ENCODE results near the gene SDC3. TPM values are rescaled to one million over a fixed set of nuclear protein-coding genes. Genes with fewer than 3 reads are reported as not detected.

The SDC3 gene
- total RNA-seq, 2 donors from 2014 or later: 94.1 to 143 TPM

DNA sequence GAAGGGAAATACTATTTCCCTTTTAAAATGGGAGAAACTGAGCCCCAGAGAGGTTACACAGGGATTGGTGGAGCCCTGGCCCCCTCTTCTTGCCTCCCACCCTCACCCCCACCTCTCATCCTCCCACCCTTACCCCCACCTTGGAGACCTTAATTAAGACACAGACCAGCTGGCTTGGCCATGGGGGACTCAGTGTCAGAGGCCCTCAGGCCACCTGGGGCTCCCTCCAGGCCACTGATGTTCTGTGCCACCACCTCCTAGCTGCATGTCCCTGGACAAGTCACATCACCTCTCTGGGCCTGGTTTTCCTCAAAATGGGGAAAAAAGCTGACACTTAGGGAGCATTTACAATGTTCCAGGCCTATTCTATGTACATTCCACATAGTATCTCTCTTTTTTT is 51.5 kb downstream of the SDC3 start:
- no peaks in the 10 kb centered on the region for H3K36me3 ChIP-seq (ENCODE audit: control insufficient read depth, insufficient read depth, low read length)
- Mint-ChIP-seq H3K27me3 (ENCODE audit: insufficient read depth) (peaks cover 3% of the 10 kb centered on the region), H3K4me3 (no peak overlapping the region), H3K9me3 (no peaks in the 10 kb centered on the region), H3K4me1 (peaks cover 37% of the 10 kb centered on the region), H3K27ac (no peak overlapping the region), H3K36me3 (ENCODE audit: low read depth) (no peaks in the 10 kb centered on the region)
- H3K27me3 ChIP-seq (ENCODE audit: control insufficient read depth, insufficient read depth, low read length, poor library complexity, severe bottlenecking): no peaks in the 10 kb centered on the region
- TF ChIP-seq, protein P1, sequence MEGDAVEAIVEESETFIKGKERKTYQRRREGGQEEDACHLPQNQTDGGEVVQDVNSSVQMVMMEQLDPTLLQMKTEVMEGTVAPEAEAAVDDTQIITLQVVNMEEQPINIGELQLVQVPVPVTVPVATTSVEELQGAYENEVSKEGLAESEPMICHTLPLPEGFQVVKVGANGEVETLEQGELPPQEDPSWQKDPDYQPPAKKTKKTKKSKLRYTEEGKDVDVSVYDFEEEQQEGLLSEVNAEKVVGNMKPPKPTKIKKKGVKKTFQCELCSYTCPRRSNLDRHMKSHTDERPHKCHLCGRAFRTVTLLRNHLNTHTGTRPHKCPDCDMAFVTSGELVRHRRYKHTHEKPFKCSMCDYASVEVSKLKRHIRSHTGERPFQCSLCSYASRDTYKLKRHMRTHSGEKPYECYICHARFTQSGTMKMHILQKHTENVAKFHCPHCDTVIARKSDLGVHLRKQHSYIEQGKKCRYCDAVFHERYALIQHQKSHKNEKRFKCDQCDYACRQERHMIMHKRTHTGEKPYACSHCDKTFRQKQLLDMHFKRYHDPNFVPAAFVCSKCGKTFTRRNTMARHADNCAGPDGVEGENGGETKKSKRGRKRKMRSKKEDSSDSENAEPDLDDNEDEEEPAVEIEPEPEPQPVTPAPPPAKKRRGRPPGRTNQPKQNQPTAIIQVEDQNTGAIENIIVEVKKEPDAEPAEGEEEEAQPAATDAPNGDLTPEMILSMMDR (conservative IDR thresholded peaks at IDR 0.05): no peak
- DNase-seq: no peak
- H3K4me1 ChIP-seq (ENCODE audit: control insufficient read depth, insufficient read depth, low read length): peaks cover 14% of the 10 kb centered on the region
- no peak overlapping the region for H3K9ac ChIP-seq (ENCODE audit: extremely low read depth, low read length, poor library complexity, severe bottlenecking)
- no peak overlapping the region for H3K4me3 ChIP-seq (ENCODE audit: low read length)
- no peak overlapping the region for H3K27ac ChIP-seq (ENCODE audit: low read depth, low read length)
- no peaks in the 10 kb centered on the region for H3K9me3 ChIP-seq (ENCODE audit: control insufficient read depth, low read length)

DNA sequence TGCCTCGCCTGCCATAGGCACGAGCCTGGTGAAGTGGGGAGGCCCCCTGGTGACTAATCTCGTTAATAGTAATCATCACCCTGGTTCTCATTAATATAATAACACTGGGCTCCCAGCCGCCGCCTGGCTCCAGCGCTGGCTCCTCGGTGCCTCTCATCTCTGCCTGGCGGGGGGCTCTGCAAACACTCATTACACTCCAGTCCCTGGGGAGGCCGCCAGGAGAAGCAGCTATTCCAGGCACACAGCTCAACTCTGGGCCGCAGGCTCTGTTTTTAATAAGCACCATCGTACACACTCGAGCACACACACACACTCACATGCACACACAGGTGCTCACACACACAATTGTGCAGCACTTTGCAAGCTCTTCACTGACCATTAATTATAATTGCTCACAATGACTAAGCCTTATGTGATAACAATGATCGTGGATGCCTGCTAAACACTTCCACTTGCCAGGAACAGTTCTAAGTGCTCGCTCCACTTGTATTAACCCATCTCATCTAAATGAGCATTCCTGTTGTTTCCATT is 52.2 kb downstream of the SDC3 start:
- WGBS, 2 experiments (ENCODE audit: insufficient coverage in 1 of 2, insufficient read length in 1 of 2): 45 to 48% methylated on average over 13 to 14 of the region's 14 CpGs
- H3K4me1 Mint-ChIP-seq: peaks cover 37% of the 10 kb centered on the region
- no peak overlapping the region for H3K4me3 ChIP-seq (ENCODE audit: low read length)
- DNase-seq: peak; percentile 74
- H3K9me3 ChIP-seq (ENCODE audit: control insufficient read depth, low read length): no peaks in the 10 kb centered on the region
- H3K27ac ChIP-seq (ENCODE audit: low read depth, low read length): no peak overlapping the region
- TF ChIP-seq, protein P1 (conservative IDR thresholded peaks at IDR 0.05): peak; percentile 34
- no peak overlapping the region for H3K9ac ChIP-seq (ENCODE audit: extremely low read depth, low read length, poor library complexity, severe bottlenecking)
- no peaks in the 10 kb centered on the region for H3K27me3 ChIP-seq (ENCODE audit: control insufficient read depth, insufficient read depth, low read length, poor library complexity, severe bottlenecking)
- peaks cover 14% of the 10 kb centered on the region for H3K4me1 ChIP-seq (ENCODE audit: control insufficient read depth, insufficient read depth, low read length)
- no peaks in the 10 kb centered on the region for H3K9me3 Mint-ChIP-seq
- H3K36me3 ChIP-seq (ENCODE audit: control insufficient read depth, insufficient read depth, low read length): no peaks in the 10 kb centered on the region
- no peaks in the 10 kb centered on the region for H3K36me3 Mint-ChIP-seq (ENCODE audit: low read depth)
- peaks cover 3% of the 10 kb centered on the region for H3K27me3 Mint-ChIP-seq (ENCODE audit: insufficient read depth)
- H3K4me3 Mint-ChIP-seq: no peak overlapping the region
- no peak overlapping the region for H3K27ac Mint-ChIP-seq

DNA sequence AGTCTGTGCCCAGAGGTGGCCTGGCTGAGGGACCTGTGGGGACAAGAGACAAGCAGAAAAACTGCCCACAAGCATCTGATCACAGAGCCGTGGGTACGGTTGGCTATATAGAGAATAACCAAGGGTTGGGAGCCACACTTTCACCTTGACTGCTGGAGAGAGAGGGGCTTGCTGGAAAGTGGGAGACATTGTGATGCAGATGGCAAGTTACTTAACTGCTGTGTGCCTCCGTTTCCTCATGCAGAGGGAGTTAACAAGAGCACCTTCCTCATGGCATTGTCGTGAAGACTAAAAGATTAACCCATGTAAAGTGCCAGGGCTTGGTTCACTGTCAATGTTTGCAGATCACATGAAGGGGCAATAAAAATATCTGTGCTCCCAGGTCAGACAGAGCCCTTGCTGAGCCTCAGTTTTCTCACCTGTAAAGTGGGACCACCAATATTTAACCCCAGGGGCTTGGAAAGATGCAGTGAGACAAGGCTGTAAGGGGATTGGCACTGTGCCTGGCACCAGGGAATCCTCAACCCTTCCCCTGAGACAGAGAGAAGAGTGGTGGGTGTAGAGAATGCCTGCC is 52.8 kb downstream of the SDC3 start:
- no peaks in the 10 kb centered on the region for H3K9me3 ChIP-seq (ENCODE audit: control insufficient read depth, low read length)
- Mint-ChIP-seq H3K9me3 (no peaks in the 10 kb centered on the region), H3K27ac (no peak overlapping the region), H3K4me1 (peaks cover 37% of the 10 kb centered on the region), H3K4me3 (no peak overlapping the region), H3K27me3 (ENCODE audit: insufficient read depth) (peaks cover 3% of the 10 kb centered on the region), H3K36me3 (ENCODE audit: low read depth) (no peaks in the 10 kb centered on the region)
- TF ChIP-seq, protein P1 (conservative IDR thresholded peaks at IDR 0.05): no peak
- no peak overlapping the region for H3K4me3 ChIP-seq (ENCODE audit: low read length)
- 48 to 58% methylated on average over 4 of the region's 4 CpGs for WGBS, 2 experiments (ENCODE audit: insufficient coverage in 1 of 2, insufficient read length in 1 of 2)
- no peak for DNase-seq
- H3K27ac ChIP-seq (ENCODE audit: low read depth, low read length): no peak overlapping the region
- no peaks in the 10 kb centered on the region for H3K27me3 ChIP-seq (ENCODE audit: control insufficient read depth, insufficient read depth, low read length, poor library complexity, severe bottlenecking)
- H3K9ac ChIP-seq (ENCODE audit: extremely low read depth, low read length, poor library complexity, severe bottlenecking): no peak overlapping the region
- no peaks in the 10 kb centered on the region for H3K36me3 ChIP-seq (ENCODE audit: control insufficient read depth, insufficient read depth, low read length)
- peaks cover 14% of the 10 kb centered on the region for H3K4me1 ChIP-seq (ENCODE audit: control insufficient read depth, insufficient read depth, low read length)

Measured in endodermal cell (in vitro differentiated cells).